HL-60 (cell line): ENCODE results near the gene SMAD5.

ENCODE experiments used
- DNase-seq, 2 experiments: peaks; one replicate each; pipeline ENCODE4 v3.0.0-alpha.2; 2010 to 2020; ENCODE audit warnings: low read depth in 1 of 2, low spot score in 1 of 2
- H3K27ac ChIP-seq: fragments of 250-450 bp; sonication (Bioruptor Pico); replicated peaks from 2 replicates; pipeline ENCODE4 v1.5.1; 2020; ENCODE audit warnings: mild to moderate bottlenecking, moderate library complexity
- H3K27me3 ChIP-seq: fragments of 250-450 bp; sonication (Bioruptor Pico); 2 replicates; pipeline ENCODE4 v1.5.1; 2021; ENCODE audit warnings: mild to moderate bottlenecking, moderate library complexity; ENCODE audit not compliant: insufficient read depth, poor library complexity, severe bottlenecking
- H3K4me3 ChIP-seq: replicated peaks from 2 replicates; pipeline ENCODE4 v1.5.1; 2011; ENCODE audit warnings: mild to moderate bottlenecking, control low read depth, low read length; ENCODE audit not compliant: insufficient read depth
- GABPA ChIP-seq: IDR thresholded peaks from 2 replicates; pipeline ENCODE4 v1.6.1; 2012; ENCODE audit warnings: low read depth
- POLR2AphosphoS5 ChIP-seq: IDR thresholded peaks from 2 replicates; pipeline ENCODE4 v1.6.1; 2012; ENCODE audit warnings: low read depth
- SPI1 ChIP-seq: IDR thresholded peaks from 2 replicates; pipeline ENCODE4 v1.6.1; 2012; ENCODE audit warnings: low read depth, mild to moderate bottlenecking, borderline replicate concordance
- TF ChIP-seq, protein P1 (sequence below): IDR thresholded peaks from 2 replicates; pipeline ENCODE4 v1.6.1; 2012; ENCODE audit warnings: low read depth; ENCODE audit not compliant: insufficient replicate concordance
- TF ChIP-seq, protein P2 (sequence below): IDR thresholded peaks from one replicate; pipeline ENCODE4 v1.5.1; 2011; ENCODE audit warnings: low read length, control low read depth, inconsistent platforms; ENCODE audit not compliant: insufficient read depth

The SMAD5 gene

DNA sequence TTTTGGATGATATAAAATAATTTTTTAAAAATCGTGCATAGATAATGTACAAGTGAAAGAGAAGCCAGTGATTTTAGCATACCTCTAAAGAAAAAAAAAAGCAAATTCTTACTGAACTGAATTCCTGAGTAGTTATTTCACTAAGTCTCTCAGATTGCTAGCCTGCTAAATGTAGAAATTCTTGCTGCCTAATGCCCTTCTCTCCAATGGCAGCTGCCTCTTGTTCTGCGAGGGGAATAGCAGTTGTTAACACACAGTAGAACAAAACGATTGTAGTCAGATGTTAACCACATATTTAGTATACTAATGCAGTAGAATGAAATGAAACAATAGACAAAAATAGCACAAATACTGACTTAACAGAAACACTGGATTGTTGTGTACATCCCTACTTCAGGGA, 26.8 kb downstream of the SMAD5 start:
- no peak overlapping the region for H3K27ac ChIP-seq
- no peak for DNase-seq
- TF ChIP-seq, protein P1, sequence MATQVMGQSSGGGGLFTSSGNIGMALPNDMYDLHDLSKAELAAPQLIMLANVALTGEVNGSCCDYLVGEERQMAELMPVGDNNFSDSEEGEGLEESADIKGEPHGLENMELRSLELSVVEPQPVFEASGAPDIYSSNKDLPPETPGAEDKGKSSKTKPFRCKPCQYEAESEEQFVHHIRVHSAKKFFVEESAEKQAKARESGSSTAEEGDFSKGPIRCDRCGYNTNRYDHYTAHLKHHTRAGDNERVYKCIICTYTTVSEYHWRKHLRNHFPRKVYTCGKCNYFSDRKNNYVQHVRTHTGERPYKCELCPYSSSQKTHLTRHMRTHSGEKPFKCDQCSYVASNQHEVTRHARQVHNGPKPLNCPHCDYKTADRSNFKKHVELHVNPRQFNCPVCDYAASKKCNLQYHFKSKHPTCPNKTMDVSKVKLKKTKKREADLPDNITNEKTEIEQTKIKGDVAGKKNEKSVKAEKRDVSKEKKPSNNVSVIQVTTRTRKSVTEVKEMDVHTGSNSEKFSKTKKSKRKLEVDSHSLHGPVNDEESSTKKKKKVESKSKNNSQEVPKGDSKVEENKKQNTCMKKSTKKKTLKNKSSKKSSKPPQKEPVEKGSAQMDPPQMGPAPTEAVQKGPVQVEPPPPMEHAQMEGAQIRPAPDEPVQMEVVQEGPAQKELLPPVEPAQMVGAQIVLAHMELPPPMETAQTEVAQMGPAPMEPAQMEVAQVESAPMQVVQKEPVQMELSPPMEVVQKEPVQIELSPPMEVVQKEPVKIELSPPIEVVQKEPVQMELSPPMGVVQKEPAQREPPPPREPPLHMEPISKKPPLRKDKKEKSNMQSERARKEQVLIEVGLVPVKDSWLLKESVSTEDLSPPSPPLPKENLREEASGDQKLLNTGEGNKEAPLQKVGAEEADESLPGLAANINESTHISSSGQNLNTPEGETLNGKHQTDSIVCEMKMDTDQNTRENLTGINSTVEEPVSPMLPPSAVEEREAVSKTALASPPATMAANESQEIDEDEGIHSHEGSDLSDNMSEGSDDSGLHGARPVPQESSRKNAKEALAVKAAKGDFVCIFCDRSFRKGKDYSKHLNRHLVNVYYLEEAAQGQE, result no peak
- TF ChIP-seq, protein P2, sequence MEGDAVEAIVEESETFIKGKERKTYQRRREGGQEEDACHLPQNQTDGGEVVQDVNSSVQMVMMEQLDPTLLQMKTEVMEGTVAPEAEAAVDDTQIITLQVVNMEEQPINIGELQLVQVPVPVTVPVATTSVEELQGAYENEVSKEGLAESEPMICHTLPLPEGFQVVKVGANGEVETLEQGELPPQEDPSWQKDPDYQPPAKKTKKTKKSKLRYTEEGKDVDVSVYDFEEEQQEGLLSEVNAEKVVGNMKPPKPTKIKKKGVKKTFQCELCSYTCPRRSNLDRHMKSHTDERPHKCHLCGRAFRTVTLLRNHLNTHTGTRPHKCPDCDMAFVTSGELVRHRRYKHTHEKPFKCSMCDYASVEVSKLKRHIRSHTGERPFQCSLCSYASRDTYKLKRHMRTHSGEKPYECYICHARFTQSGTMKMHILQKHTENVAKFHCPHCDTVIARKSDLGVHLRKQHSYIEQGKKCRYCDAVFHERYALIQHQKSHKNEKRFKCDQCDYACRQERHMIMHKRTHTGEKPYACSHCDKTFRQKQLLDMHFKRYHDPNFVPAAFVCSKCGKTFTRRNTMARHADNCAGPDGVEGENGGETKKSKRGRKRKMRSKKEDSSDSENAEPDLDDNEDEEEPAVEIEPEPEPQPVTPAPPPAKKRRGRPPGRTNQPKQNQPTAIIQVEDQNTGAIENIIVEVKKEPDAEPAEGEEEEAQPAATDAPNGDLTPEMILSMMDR, result no peak
- TF ChIP-seq GABPA (no peak), POLR2AphosphoS5 (no peak), SPI1 (no peak)

GRCh38 chr5:136162008-136162407, 29.4 kb downstream of the SMAD5 start:
- no peaks in the 10 kb centered on the region for H3K27me3 ChIP-seq
- DNase-seq, result no peak
- H3K4me3 ChIP-seq, result no peak overlapping the region
- TF ChIP-seq SPI1 (no peak), POLR2AphosphoS5 (no peak), GABPA (no peak)
- TF ChIP-seq, protein P1, result no peak
- TF ChIP-seq, protein P2, result no peak
- H3K27ac ChIP-seq, result no peak overlapping the region

More for the DNA sequence above, 26.8 kb downstream of the SMAD5 start:
- Histone ChIP-seq H3K4me3 (no peak overlapping the region), H3K27me3 (no peaks in the 10 kb centered on the region)

- H3K27ac ChIP-seq, result no peak overlapping the region
- no peaks in the 10 kb centered on the region for H3K27me3 ChIP-seq
- DNase-seq, result no peak
- TF ChIP-seq, protein P2, result no peak
- H3K4me3 ChIP-seq, result no peak overlapping the region
Measured at GRCh38 chr5:136164226-136164625, 31.6 kb downstream of the SMAD5 start.

GRCh38 chr5:136166909-136167308, 34.3 kb downstream of the SMAD5 start:
- no peak overlapping the region for H3K27ac ChIP-seq
- H3K27me3 ChIP-seq, result no peaks in the 10 kb centered on the region
- TF ChIP-seq, protein P2, result no peak
- TF ChIP-seq, protein P1, result no peak
- TF ChIP-seq GABPA (no peak), SPI1 (no peak), POLR2AphosphoS5 (no peak)
- H3K4me3 ChIP-seq, result no peak overlapping the region
- DNase-seq, result no peak
